Measurements from ENCODE around the gene DMRTB1. TPM values are rescaled to one million over a fixed set of nuclear protein-coding genes. Genes with fewer than 3 reads are reported as not detected.
A peak's percentile ranks its signal among the peaks of the same experiment; 100 is the strongest.

DMRTB1 gene
- total and polyA plus RNA-seq, 2 of the 8 experiments (the other 6 are each of a cell fraction or from before 2014, with no cell fraction given), result 0.06 to 0.35 TPM

GRCh38 chr1:53512807-53513755 lies 53.9 kb downstream of the DMRTB1 start:
- Histone ChIP-seq H4K20me1 (replicated peaks in 1 of 2; ENCODE audit: control insufficient read depth in 1 of 2, insufficient read depth in 2 of 2, low read length in 2 of 2) (no peaks in the 10 kb centered on the region), H3K79me2 (ENCODE audit: control insufficient read depth in 1 of 2, insufficient read depth in 2 of 2, low read length in 2 of 2) (no peaks in the 10 kb centered on the region), H2BK12ac (ENCODE audit: low read depth, low read length) (no peak overlapping the region), H3K56ac (replicated peaks; ENCODE audit: insufficient read length, low read depth, low read length) (no peak overlapping the region), H2BK15ac (ENCODE audit: low read length) (no peak overlapping the region), H4K91ac (replicated peaks; ENCODE audit: insufficient read length, low read length) (no peak overlapping the region), H3K23me2 (ENCODE audit: low read depth, low read length) (no peaks in the 10 kb centered on the region), H2BK120ac (replicated peaks; ENCODE audit: low read depth, low read length) (no peak overlapping the region), H3K18ac (ENCODE audit: extremely low read depth, low read length) (no peak overlapping the region; the same call in 1 of the 2 replicates), H3K4me2 (ENCODE audit: insufficient read depth in 1 of 2, low read depth in 2 of 2, low read length in 2 of 2) (no peak overlapping the region), H2AFZ (ENCODE audit: low read length) (no peak overlapping the region), H3K79me1 (ENCODE audit: low read depth, low read length) (no peaks in the 10 kb centered on the region), H3K4me1 (replicated peaks in 1 of 4; ENCODE audit: control insufficient read depth in 3 of 4, insufficient read depth in 4 of 4, low read length in 3 of 4) (peaks cover 0 to 8% (median 1%) of the 10 kb centered on the region in 4 experiments; a peak in 1 of 7 replicates), H3K23ac (ENCODE audit: insufficient read length) (no peak overlapping the region), H3K9ac (replicated peaks in 1 of 4; ENCODE audit: extremely low read depth in 1 of 4, low read depth in 3 of 4, low read length in 3 of 4) (no peak overlapping the region), H3K27me3 (replicated peaks in 1 of 4; ENCODE audit: control insufficient read depth in 3 of 4, extremely low read depth in 1 of 4, insufficient read depth in 3 of 4, low read length in 3 of 4) (no peaks in the 10 kb centered on the region), H4K5ac (ENCODE audit: insufficient read length, low read depth, low read length) (no peak overlapping the region), H4K8ac (ENCODE audit: extremely low read depth, insufficient read depth, low read length) (peak overlapping the region; percentile 53; the same call in 1 of the 2 replicates), H3K36me3 (ENCODE audit: control insufficient read depth in 2 of 4, insufficient read depth in 4 of 4, low read length in 3 of 4) (no peaks in the 10 kb centered on the region), H2BK5ac (ENCODE audit: low read depth, low read length) (0 out of 2 replicates have a peak overlapping the region, but pooled peaks have one; percentile 32), H3K4ac (replicated peaks; ENCODE audit: insufficient read length, low read depth, low read length) (no peak overlapping the region), H3K9me3 (ENCODE audit: insufficient read depth in 2 of 2, low read depth in 1 of 2, low read length in 1 of 2) (no peaks in the 10 kb centered on the region), H3K4me3 (ENCODE audit: extremely low read depth in 1 of 4, insufficient read depth in 2 of 4, low read depth in 3 of 4, low read length in 4 of 4) (no peak overlapping the region), H2BK20ac (ENCODE audit: low read length) (peak overlapping the region; percentile 21; the same call in 1 of the 2 replicates), H2AK5ac (ENCODE audit: low read depth, low read length) (no peak overlapping the region), H3K27ac (ENCODE audit: low read depth, low read length) (no peak overlapping the region), H3K14ac (ENCODE audit: insufficient read length) (no peak overlapping the region)
- WGBS, 2 experiments (ENCODE audit: extremely low coverage in 1 of 2, insufficient coverage in 1 of 2, insufficient read length in 1 of 2, insufficient replicate concordance in 2 of 2, low coverage in 1 of 2, low lambda C conversion rate in 2 of 2, missing lambda C conversion rate in 1 of 2), result 82% methylated on average over 22 of the region's 22 CpGs; no CpG with 5 or more reads in 1 of the 2 experiments
- FAIRE-seq (no peak), DNase-seq (ENCODE audit: low read depth in 1 of 2, low spot score in 2 of 2) (no peak)
- POLR2A ChIA-PET (ENCODE audit: partially characterized antibody), result no interaction called here
- CTCF ChIA-PET (ENCODE audit: partially characterized antibody), result interaction anchor here (0.7 to 3.1 kb wide), 8 partner anchors 8 to 222 kb away, joined by 3 to 25 read pairs (median 3); no protein-coding TSS in a partner anchor
- TF ChIP-seq TBP (IDR thresholded peaks at IDR 0.05; ENCODE audit: low read depth, low read length) (no peak), RNF2 (IDR thresholded peaks at IDR 0.05; ENCODE audit: borderline replicate concordance, low read depth, low read length, missing control alignments, poor library complexity, severe bottlenecking) (no peak), MAX (IDR thresholded peaks at IDR 0.05) (no peak), SUZ12 (IDR thresholded peaks at IDR 0.05; ENCODE audit: low read length) (no peak), JUN (IDR thresholded peaks at IDR 0.05; ENCODE audit: low read depth, low read length) (no peak), POLR2AphosphoS5 (IDR thresholded peaks at IDR 0.05; ENCODE audit: low read depth, low read length) (no peak), HDAC6 (IDR thresholded peaks at IDR 0.05; ENCODE audit: low read depth, low read length) (no peak), RBBP5 (IDR thresholded peaks at IDR 0.05; ENCODE audit: borderline replicate concordance, low read depth, low read length) (no peak), TCF12 (IDR thresholded peaks at IDR 0.05; ENCODE audit: low read depth, low read length) (no peak), CHD1 (IDR thresholded peaks at IDR 0.05; ENCODE audit: low read depth, low read length) (no peak), SIX5 (IDR thresholded peaks at IDR 0.05; ENCODE audit: low read depth, low read length) (no peak)
